Endothelial cell of umbilical vein (primary cell): Measurements from ENCODE around the gene S100A7.
"Not testable (repeated sequence)": the region's sequence is repeated elsewhere in the genome, so short reads cannot be mapped to it uniquely, and the experiment has no call there.

Experiments
- CTCF ChIP-seq, 2 donors: IDR thresholded peaks; 1 replicate in 1 of 2; 2 replicates in 1 of 2; pipeline ENCODE4 v1.5.1; 2011; ENCODE audit warnings: low read length in 2 of 2, mild to moderate bottlenecking in 2 of 2, moderate library complexity in 2 of 2, control low read depth in 1 of 2, inconsistent platforms in 1 of 2, low read depth in 1 of 2; ENCODE audit not compliant: insufficient read depth in 1 of 2; ENCODE audit errors: extremely low read depth in 1 of 2
- EZH2 ChIP-seq: IDR thresholded peaks from 2 replicates; pipeline ENCODE4 v1.6.1; 2012; ENCODE audit warnings: borderline replicate concordance, low read depth, mild to moderate bottlenecking, moderate library complexity, low read length, inconsistent platforms; ENCODE audit not compliant: severe bottlenecking
- FOS ChIP-seq: IDR thresholded peaks from 2 replicates; pipeline ENCODE4 v1.6.1; 2011; ENCODE audit warnings: mild to moderate bottlenecking, low read length, moderate library complexity, borderline replicate concordance; ENCODE audit not compliant: insufficient read depth
- MAX ChIP-seq: IDR thresholded peaks from 2 replicates; pipeline ENCODE4 v1.6.1; 2011; ENCODE audit not compliant: insufficient read depth, insufficient read length
- POLR2AphosphoS5 ChIP-seq: IDR thresholded peaks from 2 replicates; pipeline ENCODE4 v1.6.1; 2012; ENCODE audit warnings: low read depth, mild to moderate bottlenecking, control low read depth, low read length, moderate library complexity; ENCODE audit not compliant: insufficient read depth

GRCh38 chr1:153413961-153414360 is 46.5 kb downstream of the S100A7 start:
- TF ChIP-seq EZH2; CTCF (IDR thresholded peaks at IDR 0.05; ENCODE audit: extremely low read depth in 1 of 2, insufficient read depth in 1 of 2, low read depth in 1 of 2, low read length in 2 of 2); POLR2AphosphoS5; MAX; FOS: not testable (repeated sequence)
